GM18951 (cell line): ENCODE data around the gene RANBP1.

Experiments
- POLR2A ChIP-seq: IDR thresholded peaks from 4 replicates; pipeline ENCODE4 v1.6.1; 2011; ENCODE audit warnings: mild to moderate bottlenecking; ENCODE audit not compliant: insufficient read length, insufficient read depth; ENCODE audit errors: extremely low read depth
- in situ Hi-C: fragments of 300-500 bp; cut with MboI; formaldehyde crosslinking; loops from one replicate; pipeline ENCODE4 v1.12.0; 2022; ENCODE audit warnings: low sequenced_read_pairs, mixed read lengths, inconsistent platforms; ENCODE audit not compliant: unreplicated experiment

Gene RANBP1

DNA sequence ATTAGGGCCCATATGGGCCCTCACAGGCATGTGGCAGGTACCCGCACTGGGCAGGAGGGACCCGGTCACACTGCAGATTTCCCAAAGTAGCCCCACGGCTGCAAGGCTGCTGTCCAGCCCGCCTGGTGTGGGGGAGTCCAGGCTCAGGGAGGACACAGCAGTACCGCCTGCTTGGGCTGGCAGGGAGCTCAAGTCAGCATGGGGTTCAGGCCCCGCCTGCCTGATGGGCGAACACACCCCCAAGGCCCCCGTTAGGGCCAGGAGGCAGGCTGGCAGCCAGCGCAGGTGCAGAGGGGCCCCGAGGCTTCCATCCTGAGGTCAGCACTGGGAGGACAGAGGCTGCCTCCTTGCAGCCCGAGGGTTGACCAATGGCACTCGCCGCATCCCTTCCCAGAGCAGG, 21.2 kb downstream of the RANBP1 start:
- in situ Hi-C loops, result no loop called here

DNA sequence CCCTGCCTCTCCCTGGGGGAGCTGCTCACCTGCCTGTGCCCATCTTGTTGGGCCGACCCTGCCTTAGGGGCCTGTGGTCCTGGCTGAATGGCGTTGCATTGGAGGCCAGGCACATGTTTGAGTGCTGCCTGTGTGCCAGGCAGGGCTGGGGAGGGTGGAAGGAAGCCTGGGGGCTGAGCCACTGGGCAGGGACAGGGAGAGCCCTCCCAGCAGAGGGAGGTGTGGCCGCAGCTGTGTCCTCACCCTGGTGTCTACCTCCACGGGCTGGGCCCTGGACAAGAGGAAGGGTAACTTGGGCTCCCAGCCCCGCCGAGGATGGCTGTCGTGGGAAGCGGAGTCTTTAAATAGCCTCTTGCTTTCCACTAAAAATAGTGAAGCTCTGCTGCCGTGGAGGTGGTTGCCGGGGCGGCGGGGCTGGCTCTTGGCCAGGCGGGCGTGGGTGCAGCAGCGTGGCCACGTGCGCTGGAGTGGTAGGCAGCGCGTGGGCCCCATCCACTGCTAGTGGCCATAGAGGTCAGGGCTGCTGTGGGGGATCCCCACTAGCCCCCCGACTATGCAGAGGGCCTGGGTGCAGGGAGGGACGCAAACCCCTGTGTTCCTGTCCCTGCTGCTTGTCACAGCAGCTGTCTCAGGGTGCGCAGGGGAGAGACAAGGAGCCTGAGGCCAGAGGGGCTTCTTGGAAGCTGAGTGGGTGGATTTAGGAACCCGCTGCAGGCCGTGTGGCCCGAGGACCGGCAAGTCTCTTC, 21.9 kb downstream of the RANBP1 start:
- TF ChIP-seq POLR2A, result no peak
- in situ Hi-C loops, result no loop called here

More for the DNA sequence above, 21.2 kb downstream of the RANBP1 start:
- TF ChIP-seq POLR2A, result no peak

DNA sequence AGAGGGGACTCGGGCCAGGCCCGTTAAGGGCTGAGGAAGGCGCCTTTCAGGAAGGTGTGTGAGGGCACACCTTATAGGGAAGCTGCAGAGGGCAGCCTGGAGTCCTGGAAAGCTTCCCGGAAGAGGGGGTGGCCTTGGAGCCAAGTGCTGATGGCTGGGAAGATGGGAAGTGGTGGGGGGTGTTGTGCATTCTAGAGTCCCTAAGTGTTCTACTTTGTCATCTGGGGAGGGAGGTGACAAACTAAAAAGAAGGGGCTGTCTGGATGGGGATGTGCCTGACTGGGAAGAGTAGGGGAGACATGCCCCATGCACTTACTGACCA, 22.5 kb downstream of the RANBP1 start:
- in situ Hi-C loops, result no loop called here
- TF ChIP-seq POLR2A, result no peak

DNA sequence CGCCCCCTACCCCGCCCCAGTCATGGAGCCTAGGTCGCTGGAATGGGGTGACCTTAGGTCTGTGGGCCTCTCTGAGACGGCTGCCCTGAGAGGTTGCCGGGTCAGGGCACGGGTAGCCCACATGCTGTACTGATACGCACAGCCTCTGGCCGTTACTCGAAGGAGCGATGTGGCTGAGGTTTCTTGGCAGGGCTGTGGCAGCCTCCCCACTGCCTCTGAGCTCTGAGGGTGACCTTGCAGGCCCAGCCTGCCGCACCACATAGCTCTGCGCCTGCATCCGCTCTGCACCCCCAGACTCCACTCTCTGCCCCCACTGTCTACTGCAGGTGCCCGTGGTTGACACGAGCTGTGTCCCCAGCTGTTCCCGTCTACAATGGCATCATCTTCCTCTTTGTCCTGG, 23.0 kb downstream of the RANBP1 start:
- in situ Hi-C loops, result no loop called here
- TF ChIP-seq POLR2A, result no peak

DNA sequence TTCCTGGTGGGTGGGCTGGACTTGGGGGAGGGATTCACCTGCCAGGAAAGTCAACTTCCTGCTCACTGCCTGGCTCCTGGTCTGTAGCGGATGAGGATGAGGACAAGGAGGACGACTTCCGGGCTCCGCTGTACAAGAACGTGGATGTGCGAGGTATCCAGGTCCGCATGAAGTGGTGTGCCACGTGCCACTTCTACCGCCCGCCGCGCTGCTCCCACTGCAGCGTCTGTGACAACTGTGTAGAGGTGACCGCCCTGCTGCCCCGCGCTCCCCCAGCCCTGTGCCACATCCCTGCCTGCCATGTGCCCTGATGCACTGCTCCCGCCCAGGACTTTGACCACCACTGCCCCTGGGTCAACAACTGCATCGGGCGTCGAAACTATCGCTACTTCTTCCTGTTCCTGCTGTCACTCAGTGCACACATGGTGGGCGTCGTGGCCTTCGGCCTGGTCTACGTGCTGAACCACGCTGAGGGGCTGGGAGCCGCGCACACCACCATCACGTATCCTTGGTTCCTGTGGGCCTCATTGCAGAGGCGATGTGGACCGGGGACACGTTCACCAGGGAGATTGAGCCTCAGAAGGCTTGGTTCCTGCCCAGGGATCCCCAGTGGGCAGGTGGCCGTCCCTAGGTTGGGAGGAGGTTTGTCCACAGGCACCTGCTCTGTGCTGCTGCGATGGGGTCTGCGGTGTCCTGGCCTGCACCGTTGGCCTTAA, 23.6 kb downstream of the RANBP1 start:
- in situ Hi-C loops, result no loop called here
- no peak for TF ChIP-seq POLR2A

DNA sequence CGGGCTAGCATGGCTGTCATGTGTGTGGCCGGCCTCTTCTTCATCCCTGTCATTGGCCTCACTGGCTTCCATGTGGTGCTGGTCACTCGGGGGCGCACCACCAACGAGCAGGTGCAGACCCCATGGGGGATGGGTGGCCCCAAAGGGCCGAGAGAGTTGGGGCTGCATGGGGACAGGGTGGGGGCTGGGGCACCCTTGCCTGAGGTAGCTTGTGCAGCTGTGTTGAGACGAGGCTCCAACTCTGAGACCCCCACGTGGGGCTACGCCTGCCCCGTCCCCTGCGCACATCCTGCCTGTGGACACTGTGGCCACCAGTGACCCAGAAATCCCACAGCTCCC, 24.2 kb downstream of the RANBP1 start:
- TF ChIP-seq POLR2A, result no peak
- in situ Hi-C loops, result no loop called here

DNA sequence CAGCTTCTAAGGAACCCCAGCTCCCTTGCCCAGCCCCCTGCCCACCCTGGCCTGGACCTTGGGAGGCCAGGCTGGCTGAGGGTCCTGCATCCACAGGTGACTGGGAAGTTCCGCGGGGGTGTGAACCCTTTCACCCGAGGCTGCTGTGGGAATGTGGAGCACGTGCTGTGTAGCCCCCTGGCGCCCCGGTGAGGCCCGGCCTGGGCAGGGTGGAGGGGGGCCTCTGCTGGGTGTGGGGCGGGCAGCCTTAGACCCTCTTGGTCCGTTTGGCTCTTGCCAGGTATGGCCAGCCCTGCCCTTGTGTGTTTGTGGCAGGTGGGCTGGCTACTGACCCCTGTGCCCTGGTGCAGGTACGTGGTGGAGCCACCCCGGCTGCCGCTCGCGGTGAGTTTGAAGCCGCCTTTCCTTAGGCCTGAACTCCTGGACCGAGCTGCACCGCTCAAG, 24.6 kb downstream of the RANBP1 start:
- TF ChIP-seq POLR2A, result no peak
- in situ Hi-C loops, result no loop called here

DNA sequence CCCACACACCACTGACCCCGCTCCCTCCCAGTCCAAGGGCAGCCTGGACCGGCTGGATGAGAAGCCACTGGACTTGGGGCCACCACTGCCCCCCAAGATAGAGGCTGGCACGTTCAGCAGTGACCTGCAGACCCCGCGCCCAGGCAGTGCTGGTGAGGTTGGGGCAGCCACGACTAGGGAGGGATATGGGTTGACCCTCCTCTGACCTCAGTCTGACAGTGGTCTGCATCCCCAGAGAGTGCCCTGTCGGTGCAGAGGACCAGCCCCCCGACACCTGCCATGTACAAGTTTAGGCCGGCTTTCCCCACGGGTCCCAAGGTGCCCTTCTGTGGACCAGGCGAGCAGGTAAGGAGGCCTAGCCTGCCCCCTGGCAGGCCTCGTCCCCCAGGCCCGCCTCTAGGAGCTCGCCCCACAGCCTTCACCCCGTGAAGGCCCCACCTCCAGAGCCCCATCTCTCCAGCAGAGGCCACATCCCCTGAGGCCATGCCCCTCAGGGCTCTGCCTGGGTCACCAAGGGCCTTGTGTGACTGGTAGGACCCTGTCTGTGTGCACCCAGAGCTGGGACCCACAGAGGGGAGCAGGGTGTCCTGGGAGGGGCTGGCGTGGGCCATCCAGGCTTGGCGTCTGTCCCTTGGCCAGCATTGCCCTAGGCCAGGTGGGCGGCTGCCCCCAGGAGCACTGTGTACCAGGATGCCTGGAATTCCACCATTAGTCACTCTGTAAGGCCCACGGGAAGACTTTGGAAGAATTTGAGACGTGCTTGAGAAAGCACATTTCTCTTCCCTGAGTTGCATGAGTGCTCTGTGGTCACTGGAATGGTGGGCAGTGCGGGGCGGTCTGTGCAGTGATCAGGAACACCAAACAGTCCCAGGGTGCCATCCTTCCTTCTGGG, 25.5 kb downstream of the RANBP1 start:
- in situ Hi-C loops, result no loop called here
- TF ChIP-seq POLR2A, result no peak

DNA sequence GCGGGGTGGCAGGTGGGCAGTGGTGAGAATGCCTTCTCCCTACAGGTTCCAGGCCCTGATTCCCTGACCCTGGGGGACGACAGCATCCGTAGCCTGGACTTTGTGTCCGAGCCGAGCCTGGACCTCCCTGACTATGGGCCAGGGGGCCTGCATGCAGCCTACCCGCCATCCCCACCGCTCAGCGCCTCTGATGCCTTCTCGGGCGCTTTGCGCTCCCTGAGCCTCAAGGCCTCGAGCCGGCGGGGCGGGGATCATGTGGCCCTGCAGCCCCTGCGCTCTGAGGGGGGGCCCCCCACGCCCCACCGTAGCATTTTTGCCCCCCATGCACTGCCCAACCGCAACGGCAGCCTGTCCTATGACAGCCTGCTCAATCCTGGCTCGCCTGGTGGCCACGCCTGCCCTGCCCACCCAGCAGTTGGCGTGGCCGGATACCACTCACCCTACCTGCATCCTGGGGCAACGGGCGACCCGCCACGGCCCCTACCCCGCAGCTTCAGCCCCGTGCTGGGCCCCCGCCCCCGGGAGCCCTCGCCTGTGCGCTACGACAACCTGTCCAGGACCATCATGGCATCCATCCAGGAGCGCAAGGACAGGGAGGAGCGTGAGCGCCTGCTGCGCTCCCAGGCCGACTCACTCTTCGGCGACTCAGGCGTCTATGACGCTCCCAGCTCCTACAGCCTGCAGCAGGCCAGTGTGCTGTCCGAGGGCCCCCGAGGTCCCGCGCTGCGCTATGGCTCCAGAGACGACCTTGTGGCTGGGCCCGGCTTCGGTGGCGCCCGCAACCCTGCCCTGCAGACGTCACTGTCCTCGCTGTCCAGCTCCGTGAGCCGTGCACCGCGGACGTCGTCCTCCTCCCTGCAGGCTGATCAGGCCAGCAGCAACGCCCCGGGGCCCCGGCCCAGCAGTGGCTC, 27.1 kb downstream of the RANBP1 start:
- in situ Hi-C loops, result no loop called here
- no peak for TF ChIP-seq POLR2A

DNA sequence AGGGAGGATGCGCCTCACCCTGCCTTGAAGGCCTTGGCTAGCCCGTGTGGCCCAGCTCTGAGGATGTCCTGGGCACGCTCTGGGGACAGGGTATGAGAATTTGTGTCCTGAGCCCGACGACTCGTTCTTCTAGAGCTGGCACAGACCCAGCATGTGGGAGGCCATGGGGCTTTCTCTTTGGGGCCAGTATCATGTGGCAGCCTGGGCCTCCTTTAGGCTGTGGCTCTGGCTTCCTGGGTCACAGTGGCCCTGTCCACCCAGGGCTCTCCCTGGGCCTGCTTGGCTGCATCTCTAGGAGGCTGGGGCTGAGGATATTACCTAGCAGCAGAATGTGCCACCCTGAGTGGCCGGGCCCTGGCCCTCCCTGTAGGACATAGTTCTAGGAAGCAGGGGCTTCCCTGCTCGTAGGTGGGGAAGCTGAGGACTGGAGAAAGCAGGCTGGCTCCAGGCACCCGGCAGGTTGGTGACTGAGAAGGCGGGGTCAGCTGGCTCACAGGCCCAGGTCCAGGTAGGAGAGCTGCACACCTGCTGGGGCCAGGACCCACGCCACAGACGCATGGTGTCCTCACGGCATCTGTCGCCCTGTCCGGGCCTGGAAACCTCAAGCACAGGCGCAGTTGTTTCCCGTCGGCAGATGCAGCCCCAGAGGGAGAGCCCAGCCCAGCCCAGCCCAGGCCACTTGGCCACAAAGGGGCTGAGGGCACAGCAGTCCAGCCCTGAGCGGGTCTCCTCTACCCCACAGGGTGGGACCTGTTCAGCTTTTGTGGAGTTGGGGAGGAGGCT, 28.2 kb downstream of the RANBP1 start:
- TF ChIP-seq POLR2A, result no peak
- in situ Hi-C loops, result no loop called here

DNA sequence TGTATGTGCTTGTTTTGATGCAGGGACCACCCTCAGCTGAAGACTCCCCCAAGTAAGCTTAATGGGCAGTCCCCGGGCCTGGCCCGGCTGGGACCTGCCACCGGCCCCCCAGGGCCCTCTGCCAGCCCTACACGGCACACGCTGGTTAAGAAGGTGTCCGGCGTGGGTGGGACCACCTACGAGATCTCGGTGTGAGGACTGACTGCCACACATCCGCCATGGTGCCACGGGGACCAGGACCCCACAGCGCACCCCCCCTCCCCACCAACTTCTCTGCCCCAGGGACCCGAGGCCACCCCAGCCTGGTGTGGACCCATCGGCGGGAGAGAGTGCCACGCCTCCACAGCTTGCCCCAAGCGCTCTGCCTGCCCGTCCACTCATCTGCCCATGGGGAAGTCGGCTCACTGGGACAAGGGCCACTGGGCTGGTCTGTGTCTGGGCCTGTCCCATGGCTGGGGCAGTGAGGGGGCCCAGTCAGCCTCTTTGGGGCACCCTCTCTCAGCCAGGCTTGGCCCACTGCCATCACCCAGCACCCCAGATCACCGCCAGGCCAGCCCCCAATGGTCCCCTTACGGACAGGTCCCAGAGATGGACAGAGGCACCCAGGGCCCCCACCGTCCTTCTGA, 29.4 kb downstream of the RANBP1 start:
- no peak for TF ChIP-seq POLR2A
- in situ Hi-C loops, result no loop called here
